HG02678 (cell line): Measurements from ENCODE around the gene PYCARD.
A peak's percentile ranks its signal among the peaks of the same experiment; 100 is the strongest.
"Not testable (repeated sequence)": the region's sequence is repeated elsewhere in the genome, so short reads cannot be mapped to it uniquely, and the experiment has no call there.

Source experiments
- ATAC-seq: cut with Tn5 transposase; IDR thresholded peaks from one replicate; pipeline ENCODE4 v1.9.1; 2021; ENCODE audit warnings: mild to moderate bottlenecking, moderate library complexity; ENCODE audit not compliant: unreplicated experiment

Gene PYCARD

GRCh38 chr16:31191697-31192428, 10.7 kb downstream of the PYCARD start:
- no peak for ATAC-seq

- ATAC-seq, result no peak
Observed at GRCh38 chr16:31190818-31191444, 11.6 kb downstream of the PYCARD start.

- ATAC-seq, result no peak
Observed at GRCh38 chr16:31190061-31190460, 12.5 kb downstream of the PYCARD start.

DNA sequence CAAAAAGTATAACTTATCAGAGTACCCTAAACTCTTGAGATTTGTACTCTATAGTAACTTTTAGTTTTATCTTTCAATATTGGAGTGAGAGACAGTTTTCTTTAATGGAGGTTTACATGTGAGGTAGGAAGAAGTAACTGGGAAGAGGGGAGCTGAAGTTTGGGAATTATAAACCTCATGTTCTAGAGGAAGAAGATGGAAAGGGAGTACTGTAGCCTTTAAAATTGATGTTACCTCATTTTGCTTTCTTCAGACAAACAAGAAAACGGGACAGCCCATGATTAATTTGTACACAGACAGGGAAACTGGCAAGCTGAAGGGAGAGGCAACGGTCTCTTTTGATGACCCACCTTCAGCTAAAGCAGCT, 13.2 kb downstream of the PYCARD start:
- no peak for ATAC-seq

- no peak for ATAC-seq
Observed at GRCh38 chr16:31188450-31189411, 13.8 kb downstream of the PYCARD start.

DNA sequence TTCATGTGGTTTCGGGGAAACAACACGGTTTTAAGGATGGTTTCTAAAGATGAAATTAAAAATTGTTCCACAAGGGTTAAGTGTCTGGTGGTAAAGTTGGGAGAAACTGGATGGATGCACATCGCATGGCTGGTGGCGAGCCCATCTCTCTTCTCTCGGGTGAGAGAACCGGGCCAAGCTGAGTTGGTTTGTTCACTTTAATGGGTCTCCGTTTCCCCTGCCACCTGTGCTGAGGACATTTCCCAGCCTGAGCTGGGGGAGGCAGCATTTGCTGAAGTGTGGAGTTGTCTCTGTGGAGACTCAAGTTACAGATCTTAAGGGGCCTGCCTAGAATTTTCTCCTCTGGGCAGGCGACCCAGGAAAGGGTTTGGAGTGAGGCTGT, 14.8 kb downstream of the PYCARD start:
- ATAC-seq, result no peak

GRCh38 chr16:31186930-31187807, 15.4 kb downstream of the PYCARD start:
- no peak for ATAC-seq

GRCh38 chr16:31186176-31186575, 16.4 kb downstream of the PYCARD start:
- ATAC-seq, result no peak

DNA sequence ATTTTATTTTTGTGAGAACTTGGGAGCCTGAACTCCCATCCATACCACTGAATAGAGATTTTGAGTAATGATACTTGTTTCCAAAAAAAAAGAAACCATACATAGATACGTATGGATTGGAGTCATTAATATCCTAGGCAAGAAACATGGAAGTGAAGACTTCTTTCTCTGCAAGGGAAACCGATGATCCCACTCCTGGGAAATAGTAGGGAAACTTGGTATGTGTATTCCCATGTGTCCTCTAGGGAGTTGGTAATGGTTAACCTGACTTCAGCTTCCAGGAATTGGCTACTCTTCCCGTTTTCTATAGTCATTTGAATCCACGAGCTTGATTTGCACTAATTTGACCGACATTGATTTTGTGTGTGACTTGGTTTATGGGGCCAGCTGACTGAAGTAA, 17.2 kb downstream of the PYCARD start:
- ATAC-seq, result no peak

GRCh38 chr16:31184888-31185287, 17.7 kb downstream of the PYCARD start:
- ATAC-seq, result no peak

DNA sequence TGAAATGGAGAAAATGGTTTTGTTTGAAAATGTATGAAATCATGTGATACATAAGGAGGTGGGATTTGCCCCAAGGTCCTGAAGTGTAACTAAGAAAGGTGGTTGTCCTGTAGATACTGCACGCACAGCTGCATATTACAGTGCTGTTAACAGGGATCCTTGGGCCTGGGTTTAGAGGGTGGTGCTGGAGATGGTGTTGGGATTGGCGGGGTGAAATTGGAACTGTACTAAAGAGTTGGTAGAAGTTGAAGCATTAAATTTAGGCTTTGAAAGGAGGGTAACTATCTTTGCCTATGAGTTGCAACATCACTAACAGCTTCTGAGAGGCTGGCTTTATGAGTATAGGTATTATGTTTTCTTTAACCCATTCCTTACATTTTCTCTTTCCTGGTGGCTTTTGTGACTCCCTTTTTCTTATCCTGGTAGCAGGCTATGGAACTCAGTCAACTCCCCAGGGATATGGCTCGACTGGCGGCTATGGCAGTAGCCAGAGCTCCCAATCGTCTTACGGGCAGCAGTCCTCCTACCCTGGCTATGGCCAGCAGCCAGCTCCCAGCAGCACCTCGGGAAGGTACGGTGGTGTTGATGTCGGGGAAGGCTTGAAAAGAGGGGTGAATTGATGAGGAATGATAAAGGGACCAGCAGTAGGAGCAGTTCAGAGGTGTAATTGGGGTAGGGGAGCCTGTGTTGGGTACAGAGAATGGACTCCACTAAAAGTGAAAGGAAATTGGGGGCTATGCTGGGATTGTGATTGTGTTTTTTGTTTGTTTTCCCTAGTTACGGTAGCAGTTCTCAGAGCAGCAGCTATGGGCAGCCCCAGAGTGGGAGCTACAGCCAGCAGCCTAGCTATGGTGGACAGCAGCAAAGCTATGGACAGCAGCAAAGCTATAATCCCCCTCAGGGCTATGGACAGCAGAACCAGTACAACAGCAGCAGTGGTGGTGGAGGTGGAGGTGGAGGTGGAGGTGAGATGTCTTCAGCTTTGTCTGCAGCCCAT, 18.8 kb downstream of the PYCARD start:
- ATAC-seq, result no peak

DNA sequence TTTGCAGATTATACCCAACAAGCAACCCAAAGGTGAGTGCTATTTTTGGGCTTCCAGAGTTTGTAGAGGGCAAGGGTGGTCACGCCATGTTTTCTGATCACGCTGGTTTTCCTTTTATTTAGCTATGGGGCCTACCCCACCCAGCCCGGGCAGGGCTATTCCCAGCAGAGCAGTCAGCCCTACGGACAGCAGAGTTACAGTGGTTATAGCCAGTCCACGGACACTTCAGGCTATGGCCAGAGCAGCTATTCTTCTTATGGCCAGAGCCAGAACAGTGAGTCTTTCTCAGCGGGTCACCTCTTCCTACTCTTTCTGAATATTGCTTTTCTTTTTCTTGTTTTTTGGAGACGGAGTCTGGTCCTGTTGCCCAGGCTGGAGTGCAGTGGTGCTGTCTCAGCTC, 20.2 kb downstream of the PYCARD start:
- no peak for ATAC-seq

- ATAC-seq, result no peak
Observed at GRCh38 chr16:31181102-31181830, 21.3 kb downstream of the PYCARD start.

GRCh38 chr16:31179747-31180459, 22.7 kb downstream of the PYCARD start, which contains the start of gene FUS:
Gene FUS (plus strand): TSS chr16:31180139. CDS start chr16:31180215, 76 bp downstream.
- ATAC-seq, result peak; percentile 57

GRCh38 chr16:31179219-31179746, 23.3 kb downstream of the PYCARD start:
- ATAC-seq, result peak; percentile 1

DNA sequence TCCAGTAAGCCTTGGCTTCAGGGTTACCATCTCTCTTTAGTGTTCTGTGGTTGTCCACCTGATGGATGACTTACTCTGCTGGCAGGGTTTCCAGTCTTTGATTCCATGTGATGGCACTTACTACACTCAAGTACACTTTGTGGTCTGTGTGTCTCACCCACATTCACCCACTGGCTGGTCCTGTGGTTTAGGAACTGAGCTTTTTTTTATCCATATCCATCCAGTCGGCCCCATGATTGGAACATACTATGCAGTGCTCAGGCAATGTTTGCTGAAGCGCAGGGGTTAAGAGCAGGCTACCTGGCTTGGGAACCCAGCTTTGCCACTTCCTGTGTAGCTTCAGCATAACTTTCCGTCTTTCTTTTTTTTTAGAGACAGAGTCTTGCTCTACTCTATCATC, 25.4 kb downstream of the PYCARD start:
- ATAC-seq, result no peak

- ATAC-seq, result not testable (repeated sequence)
Observed at GRCh38 chr16:31170048-31170447, 32.5 kb downstream of the PYCARD start.

DNA sequence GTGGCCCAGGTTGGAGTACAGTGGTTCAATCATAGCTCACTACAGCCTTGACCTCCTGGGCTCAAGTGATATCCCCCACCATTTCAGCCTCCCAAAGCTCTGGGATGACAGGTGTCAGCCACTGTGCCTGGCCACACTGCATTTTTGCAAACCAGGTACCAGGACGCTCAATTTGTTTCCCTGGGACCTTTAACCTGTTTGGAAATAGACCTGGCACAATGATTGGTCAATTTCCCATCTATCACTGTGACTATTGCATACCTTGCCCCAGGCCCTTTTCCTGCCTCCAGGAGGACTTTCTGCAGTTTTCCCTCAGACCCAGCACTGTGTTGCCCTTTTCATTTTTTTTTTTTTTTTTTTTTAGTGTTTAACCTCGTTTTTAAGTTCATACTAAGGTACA, 33.7 kb downstream of the PYCARD start:
- ATAC-seq, result no peak
